Measurements from ENCODE around the gene ELMOD3. TPM values are rescaled to one million over a fixed set of nuclear protein-coding genes. Genes with fewer than 3 reads are reported as not detected.

Gene ELMOD3
- total and polyA plus RNA-seq, 2 of the 8 experiments (the other 6 are each of a cell fraction or from before 2014, with no cell fraction given): 8.5 to 10.2 TPM

DNA sequence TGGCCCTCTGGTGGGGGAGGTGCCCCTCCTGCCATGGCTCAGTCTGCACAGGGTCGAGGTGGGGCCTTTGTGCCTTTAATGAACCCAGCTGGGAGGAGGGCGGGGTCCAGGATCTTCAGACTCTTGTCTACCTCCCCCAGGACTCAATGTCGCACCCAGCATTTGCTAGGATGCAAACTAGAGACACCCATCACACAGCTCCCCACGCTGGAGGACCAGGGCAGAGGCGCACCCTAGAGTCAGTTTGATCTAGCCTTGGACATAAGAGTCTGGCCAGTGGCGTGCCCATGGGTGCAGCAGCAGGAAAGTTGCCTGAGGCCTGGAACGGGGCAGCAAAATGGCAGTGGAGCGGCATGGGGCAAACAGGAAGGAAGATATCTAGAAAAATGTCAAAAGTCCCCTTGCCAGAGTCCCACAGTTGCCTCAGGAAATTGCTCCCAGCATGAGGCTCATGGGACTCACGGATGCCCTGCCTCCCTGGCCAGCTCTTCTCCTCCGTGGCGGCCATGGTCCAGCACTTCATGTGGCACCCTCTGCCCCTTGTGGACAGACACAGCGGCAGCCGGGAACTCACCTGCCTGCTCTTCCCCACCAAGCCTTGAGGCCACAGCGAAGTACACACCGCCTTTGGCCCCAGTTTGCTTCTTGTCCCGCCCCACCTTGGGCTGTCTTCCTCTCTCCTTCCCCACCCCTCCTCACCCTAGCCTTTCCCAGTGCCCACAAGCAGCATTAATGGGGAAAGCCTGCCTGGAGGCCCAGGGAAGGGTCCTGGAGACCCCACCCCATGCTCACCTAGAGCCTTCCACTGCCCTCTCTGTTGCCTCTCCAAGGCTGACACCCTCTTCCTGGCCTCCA is 81.6 kb downstream of the ELMOD3 start:
- Histone ChIP-seq H4K5ac (ENCODE audit: insufficient read length, low read depth, low read length) (peak overlapping the region; percentile 45), H3K23me2 (ENCODE audit: low read depth, low read length) (peaks cover 4% of the 10 kb centered on the region; the same call in 1 of the 2 replicates), H2BK5ac (ENCODE audit: low read depth, low read length) (no peak overlapping the region), H4K20me1 (replicated peaks in 1 of 2; ENCODE audit: control insufficient read depth in 1 of 2, insufficient read depth in 2 of 2, low read length in 2 of 2) (no peaks in the 10 kb centered on the region), H2BK120ac (replicated peaks; ENCODE audit: low read depth, low read length) (peak overlapping the region; percentile 79), H3K4me3 (ENCODE audit: extremely low read depth in 1 of 4, insufficient read depth in 2 of 4, low read depth in 3 of 4, low read length in 4 of 4) (no peak overlapping the region), H3K79me2 (ENCODE audit: control insufficient read depth in 1 of 2, insufficient read depth in 2 of 2, low read length in 2 of 2) (no peaks in the 10 kb centered on the region), H2BK15ac (ENCODE audit: low read length) (peak overlapping the region; percentile 88), H3K4me1 (replicated peaks in 1 of 4; ENCODE audit: control insufficient read depth in 3 of 4, insufficient read depth in 4 of 4, low read length in 3 of 4) (peaks cover 7 to 48% (median 40%) of the 10 kb centered on the region in 4 experiments), H2AFZ (ENCODE audit: low read length) (no peak overlapping the region), H4K91ac (replicated peaks; ENCODE audit: insufficient read length, low read length) (peak overlapping the region; percentile 81), H2BK20ac (ENCODE audit: low read length) (peak overlapping the region; percentile 84), H3K4me2 (ENCODE audit: insufficient read depth in 1 of 2, low read depth in 2 of 2, low read length in 2 of 2) (no peak overlapping the region; a peak in 1 of 4 replicates), H3K14ac (ENCODE audit: insufficient read length) (no peak overlapping the region), H3K27ac (ENCODE audit: low read depth, low read length) (no peak overlapping the region), H3K9ac (replicated peaks in 1 of 4; ENCODE audit: extremely low read depth in 1 of 4, low read depth in 3 of 4, low read length in 3 of 4) (no peak overlapping the region; a peak in 1 of 7 replicates), H3K18ac (ENCODE audit: extremely low read depth, low read length) (peak overlapping the region; percentile 48), H3K23ac (ENCODE audit: insufficient read length) (no peak overlapping the region), H3K4ac (replicated peaks; ENCODE audit: insufficient read length, low read depth, low read length) (peak overlapping the region; percentile 64), H3K27me3 (replicated peaks in 1 of 4; ENCODE audit: control insufficient read depth in 3 of 4, extremely low read depth in 1 of 4, insufficient read depth in 3 of 4, low read length in 3 of 4) (peaks cover 0 to 14% (median 5%) of the 10 kb centered on the region in 4 experiments; a peak in 4 of 7 replicates), H3K36me3 (ENCODE audit: control insufficient read depth in 2 of 4, insufficient read depth in 4 of 4, low read length in 3 of 4) (no peaks in the 10 kb centered on the region), H2BK12ac (ENCODE audit: low read depth, low read length) (peak overlapping the region; percentile 96; the same call in 1 of the 2 replicates), H3K79me1 (ENCODE audit: low read depth, low read length) (no peaks in the 10 kb centered on the region; the same call in 1 of the 2 replicates), H3K9me3 (ENCODE audit: insufficient read depth in 2 of 2, low read depth in 1 of 2, low read length in 1 of 2) (no peaks in the 10 kb centered on the region), H2AK5ac (ENCODE audit: low read depth, low read length) (peak overlapping the region; percentile 91; the same call in 1 of the 2 replicates), H3K56ac (replicated peaks; ENCODE audit: insufficient read length, low read depth, low read length) (no peak overlapping the region), H4K8ac (ENCODE audit: extremely low read depth, insufficient read depth, low read length) (peak overlapping the region; percentile 43; the same call in 1 of the 2 replicates)
- ChIA-PET CTCF (ENCODE audit: partially characterized antibody) (interaction anchor here (0.6 to 2.7 kb wide), 12 partner anchors 8 to 116 kb away, joined by 3 to 21 read pairs (median 3); partner anchors contain the start of gene SH2D6), POLR2A (ENCODE audit: partially characterized antibody) (interaction anchor here (0.7 to 55.3 kb wide), 8 partner anchors 10 to 111 kb away, joined by 3 to 1889 read pairs (median 6); partner anchors contain the start of genes ELMOD3, GGCX, MAT2A and RETSAT)
- 80% methylated on average over 16 of the region's 16 CpGs; no CpG with 5 or more reads in 1 of the 2 experiments for WGBS, 2 experiments (ENCODE audit: extremely low coverage in 1 of 2, insufficient coverage in 1 of 2, insufficient read length in 1 of 2, insufficient replicate concordance in 2 of 2, low coverage in 1 of 2, low lambda C conversion rate in 2 of 2, missing lambda C conversion rate in 1 of 2)
- FAIRE-seq: no peak
- no peak for DNase-seq (ENCODE audit: low read depth in 1 of 2, low spot score in 2 of 2)
- TF ChIP-seq TAF1 (IDR thresholded peaks at IDR 0.05; ENCODE audit: low read depth, low read length) (no peak), SP1 (IDR thresholded peaks at IDR 0.05; ENCODE audit: low read depth, low read length) (no peak), KDM5A (IDR thresholded peaks at IDR 0.05; ENCODE audit: low read length) (no peak), CTBP2 (IDR thresholded peaks at IDR 0.05; ENCODE audit: borderline replicate concordance, insufficient read depth, insufficient read length, low read length) (no peak), SRF (IDR thresholded peaks at IDR 0.05; ENCODE audit: low read depth, low read length) (no peak), RFX5 (IDR thresholded peaks at IDR 0.05; ENCODE audit: borderline replicate concordance, low read depth, low read length) (no peak)
- TF ChIP-seq, protein P1, sequence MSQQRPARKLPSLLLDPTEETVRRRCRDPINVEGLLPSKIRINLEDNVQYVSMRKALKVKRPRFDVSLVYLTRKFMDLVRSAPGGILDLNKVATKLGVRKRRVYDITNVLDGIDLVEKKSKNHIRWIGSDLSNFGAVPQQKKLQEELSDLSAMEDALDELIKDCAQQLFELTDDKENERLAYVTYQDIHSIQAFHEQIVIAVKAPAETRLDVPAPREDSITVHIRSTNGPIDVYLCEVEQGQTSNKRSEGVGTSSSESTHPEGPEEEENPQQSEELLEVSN (IDR thresholded peaks at IDR 0.05): no peak
- TF ChIP-seq, protein P2, sequence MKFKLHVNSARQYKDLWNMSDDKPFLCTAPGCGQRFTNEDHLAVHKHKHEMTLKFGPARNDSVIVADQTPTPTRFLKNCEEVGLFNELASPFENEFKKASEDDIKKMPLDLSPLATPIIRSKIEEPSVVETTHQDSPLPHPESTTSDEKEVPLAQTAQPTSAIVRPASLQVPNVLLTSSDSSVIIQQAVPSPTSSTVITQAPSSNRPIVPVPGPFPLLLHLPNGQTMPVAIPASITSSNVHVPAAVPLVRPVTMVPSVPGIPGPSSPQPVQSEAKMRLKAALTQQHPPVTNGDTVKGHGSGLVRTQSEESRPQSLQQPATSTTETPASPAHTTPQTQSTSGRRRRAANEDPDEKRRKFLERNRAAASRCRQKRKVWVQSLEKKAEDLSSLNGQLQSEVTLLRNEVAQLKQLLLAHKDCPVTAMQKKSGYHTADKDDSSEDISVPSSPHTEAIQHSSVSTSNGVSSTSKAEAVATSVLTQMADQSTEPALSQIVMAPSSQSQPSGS (IDR thresholded peaks at IDR 0.05; ENCODE audit: low read length): no peak

Measured in H1 (cell line).